ENCODE results near the gene DSCAML1. TPM values are rescaled to one million over a fixed set of nuclear protein-coding genes. Genes with fewer than 3 reads are reported as not detected.

The DSCAML1 gene
- total and polyA plus RNA-seq, 12 donors: 0.16 to 1.5 (median 0.57) TPM

DNA sequence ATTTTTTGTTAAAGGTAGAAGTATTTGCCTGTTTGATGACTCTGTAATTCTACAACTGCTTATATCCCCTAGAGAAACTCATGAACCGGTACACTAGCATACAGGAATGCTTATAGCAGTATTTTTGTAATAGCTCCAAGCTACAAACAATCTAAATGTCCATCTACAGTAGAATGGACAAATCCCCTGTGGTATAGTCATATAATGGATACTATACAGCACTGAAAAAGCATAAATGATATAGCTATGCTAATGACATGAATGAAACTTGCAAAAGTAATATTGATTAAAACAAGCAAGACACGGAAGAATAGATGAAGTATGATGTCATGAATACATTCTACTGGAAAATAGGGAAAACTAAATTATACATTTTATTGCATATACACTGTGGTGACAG, 326.4 kb downstream of the DSCAML1 start:
- 96 to 99% methylated on average over 2 of the region's 2 CpGs for WGBS, 2 donors
- peaks cover 0 to 19% (median 0%) of the 10 kb centered on the region in 9 donors for H3K36me3 ChIP-seq

DNA sequence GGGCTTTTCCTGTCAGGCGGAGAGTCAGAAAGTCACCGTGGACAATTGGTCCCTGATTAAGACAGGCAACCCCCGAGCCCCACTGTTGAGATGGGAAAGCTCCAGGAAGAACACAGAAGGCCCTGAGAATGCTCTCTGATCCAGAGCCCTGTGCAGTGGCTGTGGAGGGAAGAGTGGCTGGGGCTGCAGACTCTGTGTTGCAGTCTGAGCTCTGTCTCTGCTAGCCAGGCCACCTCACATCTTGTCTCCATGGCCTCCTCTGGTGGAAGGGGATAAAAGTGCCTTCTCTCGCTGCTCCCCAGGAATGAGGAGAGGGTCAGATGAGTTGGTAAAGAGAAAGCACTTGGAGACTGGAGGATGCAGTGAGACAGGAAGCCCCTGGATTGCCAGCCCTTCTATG, 328.1 kb downstream of the DSCAML1 start:
- TF ChIP-seq, protein P1, sequence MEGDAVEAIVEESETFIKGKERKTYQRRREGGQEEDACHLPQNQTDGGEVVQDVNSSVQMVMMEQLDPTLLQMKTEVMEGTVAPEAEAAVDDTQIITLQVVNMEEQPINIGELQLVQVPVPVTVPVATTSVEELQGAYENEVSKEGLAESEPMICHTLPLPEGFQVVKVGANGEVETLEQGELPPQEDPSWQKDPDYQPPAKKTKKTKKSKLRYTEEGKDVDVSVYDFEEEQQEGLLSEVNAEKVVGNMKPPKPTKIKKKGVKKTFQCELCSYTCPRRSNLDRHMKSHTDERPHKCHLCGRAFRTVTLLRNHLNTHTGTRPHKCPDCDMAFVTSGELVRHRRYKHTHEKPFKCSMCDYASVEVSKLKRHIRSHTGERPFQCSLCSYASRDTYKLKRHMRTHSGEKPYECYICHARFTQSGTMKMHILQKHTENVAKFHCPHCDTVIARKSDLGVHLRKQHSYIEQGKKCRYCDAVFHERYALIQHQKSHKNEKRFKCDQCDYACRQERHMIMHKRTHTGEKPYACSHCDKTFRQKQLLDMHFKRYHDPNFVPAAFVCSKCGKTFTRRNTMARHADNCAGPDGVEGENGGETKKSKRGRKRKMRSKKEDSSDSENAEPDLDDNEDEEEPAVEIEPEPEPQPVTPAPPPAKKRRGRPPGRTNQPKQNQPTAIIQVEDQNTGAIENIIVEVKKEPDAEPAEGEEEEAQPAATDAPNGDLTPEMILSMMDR (IDR thresholded peaks at IDR 0.05): no peak
- H3K4me1 ChIP-seq: no peaks in the 10 kb centered on the region
- ATAC-seq (no peak), DNase-seq (no peak)
- H3K27ac ChIP-seq: no peak overlapping the region
- 69 to 81% methylated on average over 4 of the region's 4 CpGs for WGBS, 2 donors
- no peak overlapping the region for H3K4me3 ChIP-seq
- H3K27me3 ChIP-seq: no peaks in the 10 kb centered on the region
- no peaks in the 10 kb centered on the region for H3K9me3 ChIP-seq
- H3K36me3 ChIP-seq: peaks cover 0 to 32% (median 0%) of the 10 kb centered on the region in 9 donors
- intact Hi-C loops (cut with DNase I): no loop called here

More for the DNA sequence above, 326.4 kb downstream of the DSCAML1 start:
- Histone ChIP-seq H3K4me1 (no peaks in the 10 kb centered on the region), H3K4me3 (no peak overlapping the region), H3K27me3 (no peaks in the 10 kb centered on the region), H3K27ac (no peak overlapping the region), H3K9me3 (no peaks in the 10 kb centered on the region)
- intact Hi-C loops (cut with DNase I): no loop called here
- TF ChIP-seq, protein P1 (IDR thresholded peaks at IDR 0.05): no peak
- DNase-seq: no peak
- no peak for ATAC-seq

DNA sequence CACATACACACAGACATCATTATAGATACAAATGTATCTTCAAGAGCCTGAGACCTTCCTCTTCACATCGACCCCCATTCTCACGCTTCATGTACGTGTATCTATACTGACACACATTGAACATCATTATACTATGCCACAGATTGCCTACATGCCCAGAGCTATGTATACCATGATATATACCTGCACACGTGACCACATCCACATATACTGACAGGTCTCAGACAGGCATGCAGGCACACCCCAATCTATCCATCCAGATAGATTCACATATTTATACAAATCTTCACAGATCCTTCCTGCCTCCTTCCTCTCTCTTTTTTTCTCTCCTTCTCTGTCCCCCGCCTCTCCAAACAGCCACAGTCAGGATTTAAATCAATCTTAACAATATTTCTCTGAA, 329.2 kb downstream of the DSCAML1 start:
- ATAC-seq (no peak), DNase-seq (no peak)
- Histone ChIP-seq H3K4me3 (no peak overlapping the region), H3K27ac (no peak overlapping the region), H3K9me3 (no peaks in the 10 kb centered on the region), H3K27me3 (no peaks in the 10 kb centered on the region), H3K4me1 (no peaks in the 10 kb centered on the region), H3K36me3 (peaks cover 0 to 36% (median 0%) of the 10 kb centered on the region in 9 donors)
- intact Hi-C loops (cut with DNase I): loop anchor here in 1 of 10 donors (2.0 kb wide), 1 partner anchor 19 kb away; no protein-coding TSS in a partner anchor
- TF ChIP-seq, protein P1 (IDR thresholded peaks at IDR 0.05): no peak
- 89 to 93% methylated on average over 5 of the region's 5 CpGs for WGBS, 2 donors

DNA sequence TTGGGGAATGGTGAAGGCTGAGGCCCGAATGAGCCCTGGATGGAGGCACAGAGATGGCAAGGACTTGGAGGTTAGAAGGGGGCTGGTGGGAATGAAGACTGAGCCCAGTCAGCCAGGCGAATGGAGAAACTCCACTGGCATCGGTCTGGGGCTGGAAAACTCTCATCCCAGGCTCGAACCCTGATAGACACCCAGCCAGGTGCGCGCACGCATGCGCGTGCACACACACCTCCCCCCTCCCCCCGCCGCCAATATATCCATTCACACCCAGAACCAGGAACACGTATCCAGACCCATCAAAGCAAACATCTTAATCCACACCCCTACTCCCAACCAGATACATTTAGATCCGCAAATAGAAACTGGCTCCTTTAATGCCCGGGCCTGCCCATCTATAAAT, 330.1 kb downstream of the DSCAML1 start:
- Histone ChIP-seq H3K27me3 (no peaks in the 10 kb centered on the region), H3K27ac (no peak overlapping the region), H3K4me3 (no peak overlapping the region), H3K9me3 (no peaks in the 10 kb centered on the region), H3K4me1 (no peaks in the 10 kb centered on the region), H3K36me3 (peaks cover 0 to 36% (median 0%) of the 10 kb centered on the region in 9 donors)
- DNase-seq (no peak), ATAC-seq (no peak)
- 91 to 95% methylated on average over 14 of the region's 14 CpGs for WGBS, 2 donors
- TF ChIP-seq, protein P1 (IDR thresholded peaks at IDR 0.05): no peak
- intact Hi-C loops (cut with DNase I): loop anchor here in 1 of 10 donors (2.0 kb wide), 1 partner anchor 18 kb away; no protein-coding TSS in a partner anchor

All from heart right ventricle (tissue), 16 donors.